GM18861 (cell line): ENCODE data around the gene PRKAG3.
"Not testable (repeated sequence)": the region's sequence is repeated elsewhere in the genome, so short reads cannot be mapped to it uniquely, and the experiment has no call there.

Source experiments
- ATAC-seq: cut with Tn5 transposase; IDR thresholded peaks from one replicate; pipeline ENCODE4 v1.9.1; 2021; ENCODE audit not compliant: unreplicated experiment

The PRKAG3 gene

DNA sequence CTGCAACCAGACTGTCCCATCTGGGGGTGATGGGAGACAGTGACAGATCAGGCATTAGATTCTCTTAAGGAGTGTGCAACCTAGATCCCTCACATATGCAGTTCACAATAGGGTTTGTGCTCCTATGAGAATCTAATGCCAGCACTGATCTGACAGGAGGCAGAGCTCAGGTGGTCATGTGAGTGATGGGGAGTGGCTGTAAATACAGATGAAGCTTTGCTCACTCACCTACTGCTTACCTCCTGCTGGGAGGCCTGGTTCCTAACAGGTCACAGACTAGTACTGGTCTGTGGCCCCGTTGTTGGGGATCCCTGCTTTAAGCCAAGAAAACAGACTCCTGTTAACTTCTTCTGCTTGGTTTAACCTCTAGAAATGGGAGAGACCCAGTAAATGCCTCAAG lies 46.5 kb downstream of the PRKAG3 start:
- no peak for ATAC-seq

DNA sequence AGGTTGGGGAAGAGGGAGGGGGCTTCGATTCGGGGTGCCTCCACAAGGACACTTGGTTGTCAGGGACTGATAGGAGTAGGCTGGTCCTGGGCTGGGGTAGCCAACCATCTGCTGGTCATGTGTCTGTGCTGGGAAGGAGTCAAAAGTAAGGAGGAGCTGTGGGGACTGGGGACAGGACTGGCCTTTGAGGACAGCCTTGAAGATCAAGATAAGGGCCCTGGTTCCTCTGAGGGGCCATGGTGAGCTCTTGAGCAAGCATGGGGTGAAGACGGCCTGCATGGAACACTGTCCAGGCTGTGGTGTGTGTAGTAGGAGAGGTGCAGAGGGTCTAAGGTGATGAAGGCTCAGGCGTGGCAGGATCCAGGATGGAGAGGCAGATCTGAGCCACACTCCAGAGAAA lies 47.9 kb downstream of the PRKAG3 start:
- ATAC-seq, result no peak

GRCh38 chr2:218782528-218782844 lies 49.1 kb downstream of the PRKAG3 start:
- ATAC-seq, result no peak

DNA sequence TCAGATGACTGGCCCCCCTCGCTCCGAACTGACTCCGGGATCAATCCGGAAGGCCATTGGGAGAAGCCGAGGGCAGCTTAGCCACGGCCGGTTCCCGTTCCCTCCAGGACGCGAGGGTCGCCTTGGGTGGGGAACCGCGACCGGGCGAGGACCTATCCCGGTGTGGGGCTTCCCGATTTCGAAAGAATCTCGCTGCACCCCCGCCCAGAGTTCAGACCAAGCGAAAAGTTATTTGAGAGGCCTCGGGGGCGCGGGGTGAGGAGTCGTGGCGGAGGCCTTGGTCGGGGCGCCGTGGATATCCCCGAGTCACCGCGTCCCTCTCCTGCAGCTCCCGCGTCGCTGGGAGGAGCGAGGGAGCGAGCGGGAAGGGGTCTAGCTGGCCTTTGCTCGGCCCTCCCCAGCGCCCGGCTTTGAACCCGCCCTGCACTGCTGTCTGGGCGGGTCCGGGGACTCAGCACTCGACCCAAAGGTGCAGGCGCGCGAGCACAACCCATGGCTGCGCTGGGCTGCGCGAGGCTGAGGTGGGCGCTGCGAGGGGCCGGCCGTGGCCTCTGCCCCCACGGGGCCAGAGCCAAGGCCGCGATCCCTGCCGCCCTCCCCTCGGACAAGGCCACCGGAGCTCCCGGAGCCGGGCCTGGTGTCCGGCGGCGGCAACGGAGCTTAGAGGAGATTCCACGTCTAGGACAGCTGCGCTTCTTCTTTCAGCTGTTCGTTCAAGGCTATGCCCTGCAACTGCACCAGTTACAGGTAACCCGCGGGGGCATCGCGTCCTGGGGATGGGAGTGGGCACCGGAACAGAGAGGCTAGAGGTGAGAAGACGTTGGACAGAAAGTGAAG lies 49.7 kb downstream of the PRKAG3 start, which contains the start of gene CYP27A1:
TSS of gene CYP27A1 (plus strand) at position 457 of the 837 bp plus-strand sequence. CDS start at position 493, 36 bp downstream.
- no peak for ATAC-seq

DNA sequence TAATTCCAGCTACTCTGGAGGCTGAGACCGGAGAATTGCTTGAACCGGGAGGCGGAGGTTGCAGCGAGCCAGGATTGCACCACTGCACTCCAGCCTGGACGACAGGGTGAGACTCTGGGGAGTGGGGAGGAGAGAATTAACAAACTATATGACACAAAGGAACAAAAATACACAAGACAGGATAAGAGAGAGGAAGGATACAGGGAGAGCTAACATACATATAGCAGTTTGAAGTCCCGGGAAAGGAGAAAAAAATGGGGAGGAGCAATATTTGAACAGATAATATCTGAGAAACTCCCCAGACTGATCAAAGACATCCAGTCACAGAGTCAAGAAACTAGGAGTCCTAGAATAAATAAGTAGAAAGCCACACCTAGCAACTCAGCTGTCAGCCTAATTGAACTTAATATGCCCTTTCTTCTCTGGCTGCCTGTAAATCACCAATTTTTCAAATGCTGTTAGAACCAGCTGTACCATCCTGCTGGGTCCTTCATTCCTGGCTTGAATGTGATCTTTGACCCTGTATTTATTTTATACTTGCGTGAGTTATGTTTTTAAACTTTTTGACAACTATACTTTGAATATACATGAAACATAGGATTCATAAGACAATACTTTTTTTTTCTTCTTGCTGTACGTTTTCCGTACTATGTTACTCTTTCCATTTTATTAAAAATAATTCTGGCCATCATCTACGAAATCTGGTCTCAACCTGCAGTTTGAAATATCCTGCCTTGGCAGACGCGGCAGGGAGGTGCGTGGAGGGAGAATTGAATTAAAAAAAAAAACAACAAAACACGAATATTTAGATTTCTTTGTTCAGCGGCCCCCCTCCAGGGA lies 50.5 kb downstream of the PRKAG3 start:
- no peak for ATAC-seq

GRCh38 chr2:218780046-218780445 lies 51.6 kb downstream of the PRKAG3 start:
- ATAC-seq, result no peak

- ATAC-seq, result no peak
These were observed 54.2 kb downstream of the PRKAG3 start for GRCh38 chr2:218777276-218777990.

DNA sequence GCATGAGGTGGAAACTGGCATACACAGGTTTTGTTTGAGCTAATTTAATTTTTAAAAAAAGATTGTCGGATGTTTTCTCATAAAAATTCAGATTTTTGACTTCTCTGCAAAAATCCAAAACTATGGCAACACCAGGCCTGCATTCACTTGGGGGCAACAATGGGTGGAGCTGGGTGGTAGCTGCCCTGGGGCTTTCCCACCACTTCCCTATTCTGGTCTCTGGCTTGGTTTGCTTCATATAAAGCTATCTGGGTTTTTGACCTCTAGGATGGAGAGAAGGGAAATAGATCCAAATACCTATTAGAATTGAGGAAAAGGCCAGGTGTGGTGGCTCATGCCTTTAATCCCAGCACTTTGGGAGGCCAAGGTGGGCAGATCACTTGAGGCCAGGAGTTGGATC lies 55.1 kb downstream of the PRKAG3 start:
- no peak for ATAC-seq

GRCh38 chr2:218773881-218774280 lies 57.7 kb downstream of the PRKAG3 start:
- ATAC-seq, result no peak

GRCh38 chr2:218772759-218773158 lies 58.8 kb downstream of the PRKAG3 start:
- not testable (repeated sequence) for ATAC-seq
